Gastroesophageal sphincter (tissue), 4 donors: Measurements from ENCODE around the gene SLC38A1. TPM values are rescaled to one million over a fixed set of nuclear protein-coding genes. Genes with fewer than 3 reads are reported as not detected.

Experiments used
- ATAC-seq: fragments of 150-250 bp; one replicate; pipeline ENCODE4 v1.9.1; 2016; ENCODE audit warnings: mild to moderate bottlenecking, moderate library complexity
- H3K27ac ChIP-seq, 4 donors: fragments of 200-600 bp; sonication (generic) in 3 of 4; 1 replicate in 3 of 4; 2 replicates in 1 of 4; pipeline ENCODE4 v1.5.1; 2016 to 2019
- H3K27me3 ChIP-seq: fragments of 200-600 bp; sonication (generic); one replicate; pipeline ENCODE4 v1.5.1; 2019
- H3K36me3 ChIP-seq, 2 donors: fragments of 200-600 bp; sonication (generic); one replicate each; pipeline ENCODE4 v1.5.1; 2019; ENCODE audit warnings: control low read depth in 1 of 2
- H3K4me1 ChIP-seq, 3 donors: fragments of 200-600 bp; sonication (generic); 1 replicate in 2 of 3; 2 replicates in 1 of 3; pipeline ENCODE4 v1.5.1; 2016 to 2019; ENCODE audit warnings: control low read depth in 2 of 3
- H3K4me3 ChIP-seq, 2 donors: fragments of 200-600 bp; sonication (generic); one replicate each; pipeline ENCODE4 v1.5.1; 2019; ENCODE audit warnings: mild to moderate bottlenecking in 1 of 2, moderate library complexity in 1 of 2
- H3K9me3 ChIP-seq, 3 donors: fragments of 200-600 bp; sonication (generic); one replicate each; pipeline ENCODE4 v1.5.1; 2017 to 2019; ENCODE audit warnings: control low read depth in 2 of 3
- EP300 ChIP-seq: sonication (generic); formaldehyde crosslinking; IDR thresholded peaks from one replicate; pipeline ENCODE4 v1.6.1; 2017; ENCODE audit warnings: antibody characterized with exemption, mild to moderate bottlenecking
- POLR2A ChIP-seq, 2 donors: fragments of 450-650 bp; IDR thresholded peaks; one replicate each; pipeline ENCODE4 v1.6.1; 2017; ENCODE audit warnings: antibody characterized with exemption in 2 of 2, mild to moderate bottlenecking in 2 of 2, moderate library complexity in 1 of 2
- POLR2AphosphoS5 ChIP-seq: sonication (generic); formaldehyde crosslinking; IDR thresholded peaks from one replicate; pipeline ENCODE4 v1.6.1; 2017; ENCODE audit warnings: antibody characterized with exemption
- WGBS, 2 donors: methylation state at CpG; one replicate each; pipeline ENCODE4 v1.1.5; 2018; ENCODE audit warnings: low coverage in 1 of 2; 5-methylcytosine and 5-hydroxymethylcytosine counted together
- total RNA-seq, 4 donors: library from RNA; depleted of rRNA; stranded (reverse); fragments of >200 nt; gene quantifications; one replicate each; pipeline ENCODE4 v1.1.0, GENCODE V29; 2016
- TF ChIP-seq, protein P1 (sequence below), 4 experiments: fragments of 200-600 bp in 2 of 4; fragments of 450-650 bp in 2 of 4; sonication (generic) in 1 of 4; IDR thresholded peaks; one replicate each; pipeline ENCODE4 v1.5.1; 2017 to 2019; ENCODE audit warnings: antibody characterized with exemption in 4 of 4, mild to moderate bottlenecking in 2 of 4, moderate library complexity in 2 of 4

The SLC38A1 gene
- total RNA-seq, 4 donors from 2014 or later = 175 to 273 (median 195) TPM

GRCh38 chr12:46282829-46283228 is 14.0 kb upstream of the SLC38A1 start:
- TF ChIP-seq POLR2AphosphoS5 (no peak), POLR2A (IDR thresholded peaks at IDR 0.05) (no peak), EP300 (no peak)
- TF ChIP-seq, protein P1, sequence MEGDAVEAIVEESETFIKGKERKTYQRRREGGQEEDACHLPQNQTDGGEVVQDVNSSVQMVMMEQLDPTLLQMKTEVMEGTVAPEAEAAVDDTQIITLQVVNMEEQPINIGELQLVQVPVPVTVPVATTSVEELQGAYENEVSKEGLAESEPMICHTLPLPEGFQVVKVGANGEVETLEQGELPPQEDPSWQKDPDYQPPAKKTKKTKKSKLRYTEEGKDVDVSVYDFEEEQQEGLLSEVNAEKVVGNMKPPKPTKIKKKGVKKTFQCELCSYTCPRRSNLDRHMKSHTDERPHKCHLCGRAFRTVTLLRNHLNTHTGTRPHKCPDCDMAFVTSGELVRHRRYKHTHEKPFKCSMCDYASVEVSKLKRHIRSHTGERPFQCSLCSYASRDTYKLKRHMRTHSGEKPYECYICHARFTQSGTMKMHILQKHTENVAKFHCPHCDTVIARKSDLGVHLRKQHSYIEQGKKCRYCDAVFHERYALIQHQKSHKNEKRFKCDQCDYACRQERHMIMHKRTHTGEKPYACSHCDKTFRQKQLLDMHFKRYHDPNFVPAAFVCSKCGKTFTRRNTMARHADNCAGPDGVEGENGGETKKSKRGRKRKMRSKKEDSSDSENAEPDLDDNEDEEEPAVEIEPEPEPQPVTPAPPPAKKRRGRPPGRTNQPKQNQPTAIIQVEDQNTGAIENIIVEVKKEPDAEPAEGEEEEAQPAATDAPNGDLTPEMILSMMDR (IDR thresholded peaks at IDR 0.05) = no peak
- Histone ChIP-seq H3K4me1 (no peaks in the 10 kb centered on the region), H3K4me3 (no peak overlapping the region), H3K27me3 (no peaks in the 10 kb centered on the region), H3K9me3 (peaks cover 0 to 47% (median 0%) of the 10 kb centered on the region in 3 donors), H3K27ac (no peak overlapping the region), H3K36me3 (no peaks in the 10 kb centered on the region)
- ATAC-seq = no peak

DNA sequence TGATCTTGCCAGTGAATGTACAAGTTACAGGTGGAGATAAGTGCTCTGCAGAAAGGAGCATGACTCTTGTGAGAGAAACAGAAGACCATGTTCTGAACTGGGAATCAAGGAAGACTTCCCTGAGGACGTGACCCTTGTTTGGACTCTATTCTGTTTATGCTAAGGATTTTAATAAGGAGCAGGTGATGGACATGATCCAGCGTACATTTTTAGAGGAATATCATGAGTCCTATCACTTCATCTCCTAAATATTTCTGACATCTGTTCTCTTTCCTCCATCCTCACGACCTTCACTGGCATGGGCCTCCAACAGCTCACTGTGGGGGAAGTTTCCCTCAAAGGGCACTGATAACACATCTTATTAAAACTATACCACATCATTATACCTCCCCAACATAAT is 7.9 kb upstream of the SLC38A1 start:
- peaks cover 0 to 4% (median 0%) of the 10 kb centered on the region in 3 donors for H3K9me3 ChIP-seq
- no peaks in the 10 kb centered on the region for H3K36me3 ChIP-seq
- H3K27ac ChIP-seq = no peak overlapping the region
- no peaks in the 10 kb centered on the region for H3K4me1 ChIP-seq
- 43 to 68% methylated on average over 3 of the region's 3 CpGs for WGBS, 2 donors
- no peak overlapping the region for H3K4me3 ChIP-seq
- H3K27me3 ChIP-seq = no peaks in the 10 kb centered on the region
- ATAC-seq = no peak
- TF ChIP-seq, protein P1 (IDR thresholded peaks at IDR 0.05) = no peak
- TF ChIP-seq POLR2A (IDR thresholded peaks at IDR 0.05) = no peak
- TF ChIP-seq POLR2AphosphoS5 = no peak
- TF ChIP-seq EP300 = no peak

- no peak for ATAC-seq
- Histone ChIP-seq H3K9me3 (no peaks in the 10 kb centered on the region), H3K36me3 (no peaks in the 10 kb centered on the region), H3K4me3 (no peak overlapping the region), H3K4me1 (peaks cover 0 to 21% (median 4%) of the 10 kb centered on the region in 3 donors), H3K27ac (no peak overlapping the region), H3K27me3 (peaks cover 7% of the 10 kb centered on the region)
- TF ChIP-seq, protein P1 (IDR thresholded peaks at IDR 0.05) = no peak
- TF ChIP-seq EP300 = no peak
- TF ChIP-seq POLR2A (IDR thresholded peaks at IDR 0.05) = no peak
- TF ChIP-seq POLR2AphosphoS5 = no peak
- 86 to 100% methylated on average over 1 to 2 of the region's 2 CpGs for WGBS, 2 donors
Observed at GRCh38 chr12:46271863-46272262, 3.0 kb upstream of the SLC38A1 start.

- Histone ChIP-seq H3K4me1 (peaks cover 0 to 37% (median 4%) of the 10 kb centered on the region in 3 donors), H3K9me3 (no peaks in the 10 kb centered on the region), H3K27me3 (peaks cover 7% of the 10 kb centered on the region), H3K36me3 (no peaks in the 10 kb centered on the region), H3K27ac (peak overlapping the region; percentile 89 to 95 (median 91)), H3K4me3 (peak overlapping the region; percentile 63 to 69)
- WGBS, 2 donors = 72 to 83% methylated on average over 1 to 6 of the region's 42 CpGs
- no peak for ATAC-seq
- no peak for TF ChIP-seq EP300
- TF ChIP-seq POLR2AphosphoS5 = no peak
- no peak for TF ChIP-seq POLR2A (IDR thresholded peaks at IDR 0.05)
- TF ChIP-seq, protein P1 (IDR thresholded peaks at IDR 0.05) = no peak
Observed at GRCh38 chr12:46269429-46270241, 792 bp upstream of the SLC38A1 start.
